Activated naive CD4-positive, alpha-beta T cell treated with anti-CD3 and anti-CD28 coated beads, Interleukin-2, amount 50 U/mL, for 72 hours (primary cell): ENCODE measurements around the gene NR2F1-AS1. TPM values are rescaled to one million over a fixed set of nuclear protein-coding genes. Genes with fewer than 3 reads are reported as not detected.

Experiments
- ATAC-seq, 2 donors: fragments of 150-1000 bp; cut with Tn5 transposase; 2 replicates each; pipeline ENCODE4 v1.10.0; 2021; ENCODE audit warnings: mild to moderate bottlenecking in 2 of 2, moderate library complexity in 2 of 2
- DNase-seq, 2 donors: peaks; one replicate each; pipeline ENCODE4 v3.0.0; 2021 to 2022; ENCODE audit warnings: low spot score in 2 of 2
- H3K27ac Mint-ChIP-seq, 2 donors: one replicate each; pipeline ENCODE4 v1.8.0; 2022; ENCODE audit warnings: mild to moderate bottlenecking in 2 of 2, mixed read lengths in 2 of 2
- H3K36me3 Mint-ChIP-seq, 2 donors: one replicate each; pipeline ENCODE4 v1.8.0; 2022; ENCODE audit warnings: mixed read lengths in 2 of 2
- H3K9me3 Mint-ChIP-seq, 2 donors: one replicate each; pipeline ENCODE4 v1.8.0; 2022; ENCODE audit warnings: mixed read lengths in 2 of 2
- total RNA-seq, 2 donors: library from RNA; stranded (reverse); gene quantifications; one replicate each; pipeline ENCODE4 v1.2.3, GENCODE V29; 2022

Gene NR2F1-AS1
- total RNA-seq, 2 donors from 2014 or later: not detected

- H3K36me3 Mint-ChIP-seq: peaks cover 18 to 31% of the 10 kb centered on the region in 2 donors
- no peak for DNase-seq
- peak overlapping the region in 1 of 2 donors; percentile 89 for H3K27ac Mint-ChIP-seq
- ATAC-seq: no peak
- no peaks in the 10 kb centered on the region for H3K9me3 Mint-ChIP-seq
Observed at GRCh38 chr5:93595420-93596147, 14.6 kb upstream of the NR2F1-AS1 start.

- ATAC-seq: no peak
- no peak overlapping the region for H3K27ac Mint-ChIP-seq
- peaks cover 18 to 31% of the 10 kb centered on the region in 2 donors for H3K36me3 Mint-ChIP-seq
- no peak for DNase-seq
- no peaks in the 10 kb centered on the region for H3K9me3 Mint-ChIP-seq
Observed at GRCh38 chr5:93594591-93595419, 13.8 kb upstream of the NR2F1-AS1 start.

- Mint-ChIP-seq H3K27ac (no peak overlapping the region), H3K36me3 (peaks cover 25 to 38% of the 10 kb centered on the region in 2 donors), H3K9me3 (peaks cover 4 to 6% of the 10 kb centered on the region in 2 donors)
- ATAC-seq (no peak), DNase-seq (no peak)
Observed at GRCh38 chr5:93593476-93594131, 12.6 kb upstream of the NR2F1-AS1 start.

- ATAC-seq (no peak), DNase-seq (no peak)
- Mint-ChIP-seq H3K36me3 (peaks cover 30 to 43% of the 10 kb centered on the region in 2 donors), H3K9me3 (peaks cover 4 to 7% of the 10 kb centered on the region in 2 donors), H3K27ac (no peak overlapping the region)
Observed at GRCh38 chr5:93592883-93593282, 11.9 kb upstream of the NR2F1-AS1 start.

- peaks cover 33 to 46% of the 10 kb centered on the region in 2 donors for H3K36me3 Mint-ChIP-seq
- no peak for DNase-seq
- no peak overlapping the region for H3K27ac Mint-ChIP-seq
- ATAC-seq: no peak
- H3K9me3 Mint-ChIP-seq: peaks cover 4 to 7% of the 10 kb centered on the region in 2 donors
Observed at GRCh38 chr5:93591323-93591945, 10.4 kb upstream of the NR2F1-AS1 start.

GRCh38 chr5:93590493-93590892, 9.5 kb upstream of the NR2F1-AS1 start:
- no peak for ATAC-seq

GRCh38 chr5:93589829-93590215, 8.8 kb upstream of the NR2F1-AS1 start:
- H3K9me3 Mint-ChIP-seq: peaks cover 4 to 7% of the 10 kb centered on the region in 2 donors

More at GRCh38 chr5:93590493-93590892, 9.5 kb upstream of the NR2F1-AS1 start:
- Mint-ChIP-seq H3K36me3 (peaks cover 31 to 36% of the 10 kb centered on the region in 2 donors), H3K27ac (no peak overlapping the region), H3K9me3 (peaks cover 4 to 7% of the 10 kb centered on the region in 2 donors)
- no peak for DNase-seq

GRCh38 chr5:93589152-93589828, 8.3 kb upstream of the NR2F1-AS1 start:
- ATAC-seq: no peak
- H3K27ac Mint-ChIP-seq: peak overlapping the region in 1 of 2 donors; percentile 26
- H3K36me3 Mint-ChIP-seq: peaks cover 25 to 26% of the 10 kb centered on the region in 2 donors
- peaks cover 4 to 7% of the 10 kb centered on the region in 2 donors for H3K9me3 Mint-ChIP-seq
- no peak for DNase-seq

More at GRCh38 chr5:93589829-93590215, 8.8 kb upstream of the NR2F1-AS1 start:
- DNase-seq (no peak), ATAC-seq (no peak)
- Mint-ChIP-seq H3K36me3 (peaks cover 26 to 31% of the 10 kb centered on the region in 2 donors), H3K27ac (no peak overlapping the region)

GRCh38 chr5:93588352-93589151, 7.5 kb upstream of the NR2F1-AS1 start:
- ATAC-seq: no peak
- Mint-ChIP-seq H3K36me3 (peaks cover 18 to 26% of the 10 kb centered on the region in 2 donors), H3K9me3 (peaks cover 4 to 7% of the 10 kb centered on the region in 2 donors), H3K27ac (peak overlapping the region in 1 of 2 donors; percentile 26)
- no peak for DNase-seq

- Mint-ChIP-seq H3K27ac (no peak overlapping the region), H3K9me3 (peaks cover 4 to 7% of the 10 kb centered on the region in 2 donors), H3K36me3 (peaks cover 18 to 26% of the 10 kb centered on the region in 2 donors)
- DNase-seq (no peak), ATAC-seq (no peak)
Observed at GRCh38 chr5:93587597-93588351, 6.8 kb upstream of the NR2F1-AS1 start.

- DNase-seq (no peak), ATAC-seq (no peak)
- no peak overlapping the region for H3K27ac Mint-ChIP-seq
- H3K36me3 Mint-ChIP-seq: peaks cover 18 to 26% of the 10 kb centered on the region in 2 donors
- H3K9me3 Mint-ChIP-seq: peaks cover 4 to 7% of the 10 kb centered on the region in 2 donors
Observed at GRCh38 chr5:93586736-93587596, 5.9 kb upstream of the NR2F1-AS1 start.

GRCh38 chr5:93585767-93586385, 4.9 kb upstream of the NR2F1-AS1 start:
- peaks cover 18 to 26% of the 10 kb centered on the region in 2 donors for H3K36me3 Mint-ChIP-seq
- H3K27ac Mint-ChIP-seq: peak overlapping the region in 1 of 2 donors; percentile 44
- peaks cover 4 to 7% of the 10 kb centered on the region in 2 donors for H3K9me3 Mint-ChIP-seq
- DNase-seq (no peak), ATAC-seq (no peak)

GRCh38 chr5:93585041-93585766, 4.2 kb upstream of the NR2F1-AS1 start:
- DNase-seq: no peak
- H3K27ac Mint-ChIP-seq: no peak overlapping the region
- peaks cover 18 to 30% of the 10 kb centered on the region in 2 donors for H3K36me3 Mint-ChIP-seq
- ATAC-seq: no peak
- peaks cover 4 to 7% of the 10 kb centered on the region in 2 donors for H3K9me3 Mint-ChIP-seq
